Lung (tissue), 12 donors: ENCODE results near the gene ENGASE. TPM values are rescaled to one million over a fixed set of nuclear protein-coding genes. Genes with fewer than 3 reads are reported as not detected.

Experiments used
- ATAC-seq: fragments of 200-7000 bp; cut with Tn5 transposase; one replicate; pipeline ENCODE4 v1.9.1; 2020; ENCODE audit warnings: moderate number of reproducible peaks; ENCODE audit not compliant: insufficient read depth, low FRiP score
- DNase-seq, 3 donors: peaks; one replicate each; pipeline ENCODE4 v3.0.0-alpha.2; 2013 to 2017
- H3K27ac ChIP-seq, 2 donors: one replicate each; pipeline ENCODE4 v1.5.1; 2013; ENCODE audit warnings: mild to moderate bottlenecking in 2 of 2, moderate library complexity in 2 of 2, control low read depth in 1 of 2, inconsistent platforms in 1 of 2, low read depth in 1 of 2, low read length in 1 of 2
- H3K27me3 ChIP-seq, 3 donors: one replicate each; pipeline ENCODE4 v1.5.1; 2013; ENCODE audit warnings: low read length in 2 of 3; ENCODE audit not compliant: control insufficient read depth in 3 of 3, insufficient read depth in 3 of 3
- H3K36me3 ChIP-seq, 4 donors: one replicate each; pipeline ENCODE4 v1.5.1; 2013; ENCODE audit warnings: low read length in 4 of 4, mild to moderate bottlenecking in 1 of 4, moderate library complexity in 1 of 4; ENCODE audit not compliant: control insufficient read depth in 4 of 4, insufficient read depth in 4 of 4
- H3K4me1 ChIP-seq, 5 donors: one replicate each; pipeline ENCODE4 v1.5.1; 2013; ENCODE audit warnings: low read length in 5 of 5, mild to moderate bottlenecking in 2 of 5, moderate library complexity in 1 of 5; ENCODE audit not compliant: control insufficient read depth in 5 of 5, insufficient read depth in 5 of 5
- H3K4me3 ChIP-seq: one replicate; pipeline ENCODE4 v1.5.1; 2013; ENCODE audit warnings: mild to moderate bottlenecking, control low read depth, moderate library complexity
- H3K9ac ChIP-seq, 2 donors: one replicate each; pipeline ENCODE4 v1.5.1; 2013; ENCODE audit warnings: low read length in 2 of 2, control low read depth in 1 of 2; ENCODE audit not compliant: insufficient read depth in 1 of 2
- H3K9me3 ChIP-seq, 4 donors: one replicate each; pipeline ENCODE4 v1.5.1; 2013; ENCODE audit warnings: low read length in 3 of 4, mild to moderate bottlenecking in 1 of 4, moderate library complexity in 1 of 4; ENCODE audit not compliant: control insufficient read depth in 4 of 4, insufficient read depth in 3 of 4
- CTCF ChIP-seq: IDR thresholded peaks from 2 replicates; pipeline ENCODE4 v1.5.1; 2012; ENCODE audit warnings: mild to moderate bottlenecking; ENCODE audit errors: control extremely low read depth, extremely low read depth
- WGBS, 2 donors: extraction: QIAGEN DNeasy Blood & Tissue Kit; methylation state at CpG; one replicate each; pipeline ENCODE4 v1.1.7; 2013; 5-methylcytosine and 5-hydroxymethylcytosine counted together
- polyA plus RNA-seq, 2 donors: library from polyadenylated mRNA; stranded (reverse); fragments of 200-250 nt; gene quantifications; one replicate each; pipeline ENCODE4 v1.2.1, GENCODE V29; 2013
- total RNA-seq, 2 donors: library from RNA; depleted of rRNA in 1 of 2; stranded (reverse); fragments of >200 nt in 1 of 2; gene quantifications; one replicate each; pipeline ENCODE4 v1.2.1, GENCODE V29; 2014 to 2021
- donor health status: control.
- donor health status: control.
- donor health status: Bipolar disorder and iron deficiency.
- donor health status: healthy.
- donor health status: DM: yes; HTN: yes; CAD: no.

The ENGASE gene
- total and polyA plus RNA-seq, 4 donors, result 19.0 to 45.7 (median 32.5) TPM

DNA sequence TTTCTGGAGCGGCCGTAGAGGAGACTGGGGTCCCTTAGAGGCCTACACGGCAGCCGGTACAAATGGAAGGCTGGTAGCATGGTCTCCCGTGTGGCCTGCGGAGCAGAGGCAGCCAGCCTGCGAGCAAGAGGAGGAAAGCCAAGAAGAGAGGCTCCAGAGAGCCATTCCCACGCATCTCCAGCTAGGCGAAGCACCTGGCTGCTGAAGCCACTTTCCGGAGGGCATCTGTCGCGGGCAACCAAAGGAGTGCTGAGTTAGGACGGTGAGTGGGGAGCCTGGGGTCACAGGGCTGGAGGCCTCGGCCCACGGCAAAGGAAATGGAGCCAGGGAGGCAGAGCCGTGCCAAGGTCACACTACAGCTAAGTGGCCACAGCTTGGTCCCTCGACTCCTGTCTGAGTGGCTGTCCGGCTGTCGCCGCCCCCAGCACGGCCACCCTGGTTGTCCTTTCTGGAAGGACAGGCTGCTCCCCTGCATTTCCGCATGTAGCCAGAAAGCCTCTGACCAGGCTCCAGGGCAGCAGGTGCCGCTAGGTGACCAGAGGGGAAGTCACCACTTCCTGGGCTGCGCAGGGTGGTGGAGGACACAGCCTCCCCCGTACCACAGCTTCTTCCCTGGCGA lies 33.7 kb downstream of the ENGASE start:
- ATAC-seq (no peak), DNase-seq (no peak)
- H3K27me3 ChIP-seq, result peaks cover 0 to 4% (median under 1%) of the 10 kb centered on the region in 3 donors
- 75 to 80% methylated on average over 26 of the region's 26 CpGs for WGBS, 2 donors
- no peaks in the 10 kb centered on the region for H3K36me3 ChIP-seq
- no peak overlapping the region for H3K4me3 ChIP-seq
- H3K9ac ChIP-seq, result no peak overlapping the region
- TF ChIP-seq CTCF, result no peak
- no peaks in the 10 kb centered on the region for H3K9me3 ChIP-seq
- H3K4me1 ChIP-seq, result no peaks in the 10 kb centered on the region
- H3K27ac ChIP-seq, result no peak overlapping the region

GRCh38 chr17:79108870-79109269 lies 34.2 kb downstream of the ENGASE start:
- DNase-seq (no peak), ATAC-seq (no peak)
- Histone ChIP-seq H3K9me3 (no peaks in the 10 kb centered on the region), H3K9ac (no peak overlapping the region), H3K27ac (no peak overlapping the region), H3K4me1 (peaks cover 0 to 3% (median 0%) of the 10 kb centered on the region in 5 donors), H3K27me3 (peaks cover 0 to 4% (median 0%) of the 10 kb centered on the region in 3 donors), H3K36me3 (no peaks in the 10 kb centered on the region), H3K4me3 (no peak overlapping the region)
- 83 to 87% methylated on average over 15 of the region's 15 CpGs for WGBS, 2 donors
- no peak for TF ChIP-seq CTCF

GRCh38 chr17:79109584-79109983 lies 35.0 kb downstream of the ENGASE start:
- Histone ChIP-seq H3K27me3 (no peaks in the 10 kb centered on the region), H3K27ac (no peak overlapping the region), H3K4me1 (peaks cover 0 to 10% (median 2%) of the 10 kb centered on the region in 5 donors), H3K9me3 (no peaks in the 10 kb centered on the region), H3K4me3 (no peak overlapping the region), H3K36me3 (no peaks in the 10 kb centered on the region), H3K9ac (no peak overlapping the region)
- no peak for DNase-seq
- no peak for ATAC-seq
- WGBS, 2 donors, result 39 to 49% methylated on average over 10 of the region's 10 CpGs
- no peak for TF ChIP-seq CTCF

DNA sequence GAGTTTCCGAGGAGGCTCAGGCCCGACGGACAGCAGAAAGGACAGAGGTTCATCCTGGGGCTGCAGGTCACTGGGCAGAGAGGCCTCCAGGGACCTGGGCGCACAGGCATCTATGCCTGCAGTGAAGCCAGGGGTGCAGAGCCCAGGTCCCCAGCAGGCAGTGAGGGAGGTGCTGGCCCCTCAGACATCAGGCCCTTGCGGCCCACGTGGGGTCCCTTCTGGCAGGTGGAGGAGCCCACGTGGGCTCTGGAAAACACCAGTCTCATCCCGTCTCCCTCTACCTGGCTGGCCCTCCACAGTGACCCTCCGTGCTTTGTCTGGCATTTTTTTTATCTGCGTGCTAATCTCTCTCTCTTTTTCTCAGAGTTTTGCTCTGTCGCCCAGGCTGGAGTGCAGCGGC lies 36.5 kb downstream of the ENGASE start:
- no peak for DNase-seq
- Histone ChIP-seq H3K27ac (no peak overlapping the region), H3K4me3 (no peak overlapping the region)

More for the DNA sequence above, 36.5 kb downstream of the ENGASE start:
- no peak for ATAC-seq
- Histone ChIP-seq H3K9me3 (no peaks in the 10 kb centered on the region), H3K36me3 (no peaks in the 10 kb centered on the region), H3K9ac (no peak overlapping the region), H3K27me3 (no peaks in the 10 kb centered on the region), H3K4me1 (peaks cover 0 to 22% (median 5%) of the 10 kb centered on the region in 5 donors)
- TF ChIP-seq CTCF, result no peak
- WGBS, 2 donors, result 90 to 91% methylated on average over 12 of the region's 12 CpGs
